Glutamatergic neuron (in vitro differentiated cells): ENCODE data around the gene TRAPPC3. TPM values are rescaled to one million over a fixed set of nuclear protein-coding genes. Genes with fewer than 3 reads are reported as not detected.

Source experiments
- DNase-seq: peaks from one replicate; pipeline ENCODE4 v3.0.0; 2022
- H3K27ac Mint-ChIP-seq: one replicate; pipeline ENCODE4 v1.8.0; 2020; ENCODE audit warnings: mild to moderate bottlenecking, mixed read lengths, inconsistent platforms; ENCODE audit not compliant: unreplicated experiment
- H3K27me3 Mint-ChIP-seq: one replicate; pipeline ENCODE4 v1.8.0; 2020; ENCODE audit warnings: mild to moderate bottlenecking, moderate library complexity, mixed read lengths, inconsistent platforms; ENCODE audit not compliant: unreplicated experiment
- H3K36me3 Mint-ChIP-seq: one replicate; pipeline ENCODE4 v1.8.0; 2020; ENCODE audit warnings: mild to moderate bottlenecking, mixed read lengths, inconsistent platforms; ENCODE audit not compliant: unreplicated experiment
- H3K4me1 Mint-ChIP-seq: one replicate; pipeline ENCODE4 v1.8.0; 2020; ENCODE audit warnings: mild to moderate bottlenecking, low read depth, mixed read lengths, inconsistent platforms; ENCODE audit not compliant: unreplicated experiment
- H3K4me3 Mint-ChIP-seq: one replicate; pipeline ENCODE4 v1.8.0; 2020; ENCODE audit warnings: mild to moderate bottlenecking, mixed read lengths, inconsistent platforms; ENCODE audit not compliant: unreplicated experiment
- H3K9me3 Mint-ChIP-seq: one replicate; pipeline ENCODE4 v1.8.0; 2020; ENCODE audit warnings: mild to moderate bottlenecking, moderate library complexity, mixed read lengths, inconsistent platforms; ENCODE audit not compliant: unreplicated experiment
- total RNA-seq: library from RNA; stranded (reverse); fragmentation: NEBNext Ultra II Directional; extraction: Animal tissue kit (Norgen Biotek cat#: 25700); gene quantifications from one replicate; pipeline ENCODE4 v1.2.1, GENCODE V29; 2021; ENCODE audit not compliant: unreplicated experiment
- TF ChIP-seq, protein P1 (sequence below): fragments of 200-600 bp; sonication (generic); IDR thresholded peaks from one replicate; pipeline ENCODE4 v1.5.0; 2021; ENCODE audit not compliant: partially characterized antibody, unreplicated experiment

The TRAPPC3 gene
- total RNA-seq, 1 donor from 2014 or later = 30.0 TPM

DNA sequence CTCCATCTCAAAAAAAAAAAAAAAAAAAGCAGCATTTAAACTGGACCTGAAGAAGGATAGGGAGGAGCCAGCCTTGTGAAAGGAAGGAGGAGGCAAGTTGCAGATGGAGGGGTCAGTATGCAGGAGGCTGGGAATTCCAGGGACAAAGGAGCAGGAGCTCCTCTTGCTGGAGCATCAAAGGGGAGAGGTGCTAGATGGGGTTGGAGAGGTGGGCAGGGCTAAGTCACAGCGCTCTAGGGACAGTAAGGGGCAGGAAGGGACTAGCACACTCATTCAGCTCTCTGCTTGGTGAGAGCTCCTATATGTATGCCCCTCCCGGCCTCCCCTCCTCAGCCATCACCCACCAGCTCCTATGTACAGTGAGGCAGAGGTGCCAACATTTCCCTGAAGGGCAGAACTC lies 33.4 kb upstream of the TRAPPC3 start:
- Mint-ChIP-seq H3K4me3 (no peak overlapping the region), H3K27me3 (peaks cover 9% of the 10 kb centered on the region), H3K27ac (no peak overlapping the region), H3K4me1 (peaks cover 2% of the 10 kb centered on the region), H3K36me3 (no peaks in the 10 kb centered on the region), H3K9me3 (peaks cover 6% of the 10 kb centered on the region)
- TF ChIP-seq, protein P1, sequence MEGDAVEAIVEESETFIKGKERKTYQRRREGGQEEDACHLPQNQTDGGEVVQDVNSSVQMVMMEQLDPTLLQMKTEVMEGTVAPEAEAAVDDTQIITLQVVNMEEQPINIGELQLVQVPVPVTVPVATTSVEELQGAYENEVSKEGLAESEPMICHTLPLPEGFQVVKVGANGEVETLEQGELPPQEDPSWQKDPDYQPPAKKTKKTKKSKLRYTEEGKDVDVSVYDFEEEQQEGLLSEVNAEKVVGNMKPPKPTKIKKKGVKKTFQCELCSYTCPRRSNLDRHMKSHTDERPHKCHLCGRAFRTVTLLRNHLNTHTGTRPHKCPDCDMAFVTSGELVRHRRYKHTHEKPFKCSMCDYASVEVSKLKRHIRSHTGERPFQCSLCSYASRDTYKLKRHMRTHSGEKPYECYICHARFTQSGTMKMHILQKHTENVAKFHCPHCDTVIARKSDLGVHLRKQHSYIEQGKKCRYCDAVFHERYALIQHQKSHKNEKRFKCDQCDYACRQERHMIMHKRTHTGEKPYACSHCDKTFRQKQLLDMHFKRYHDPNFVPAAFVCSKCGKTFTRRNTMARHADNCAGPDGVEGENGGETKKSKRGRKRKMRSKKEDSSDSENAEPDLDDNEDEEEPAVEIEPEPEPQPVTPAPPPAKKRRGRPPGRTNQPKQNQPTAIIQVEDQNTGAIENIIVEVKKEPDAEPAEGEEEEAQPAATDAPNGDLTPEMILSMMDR = no peak
- DNase-seq = no peak

DNA sequence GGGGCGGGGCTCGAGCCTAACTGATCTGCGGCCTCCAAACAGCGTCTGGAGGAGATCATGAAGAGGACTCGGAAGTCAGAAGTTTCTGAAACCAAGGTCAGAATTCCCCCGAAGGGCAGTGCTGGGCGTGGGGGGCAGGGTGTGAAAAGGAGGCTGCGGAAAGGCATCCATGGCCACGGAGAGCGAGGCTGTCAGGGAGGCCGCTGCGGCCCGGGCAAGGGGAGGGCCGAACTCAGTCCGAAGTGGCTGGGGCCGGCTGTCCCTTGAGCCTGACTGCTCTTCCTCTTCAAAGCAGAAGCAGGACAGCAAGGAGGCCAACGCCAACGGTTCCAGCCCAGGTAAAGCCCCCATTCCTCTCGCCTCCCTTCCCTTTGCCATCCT lies 29.9 kb upstream of the TRAPPC3 start:
- TF ChIP-seq, protein P1 = no peak

DNA sequence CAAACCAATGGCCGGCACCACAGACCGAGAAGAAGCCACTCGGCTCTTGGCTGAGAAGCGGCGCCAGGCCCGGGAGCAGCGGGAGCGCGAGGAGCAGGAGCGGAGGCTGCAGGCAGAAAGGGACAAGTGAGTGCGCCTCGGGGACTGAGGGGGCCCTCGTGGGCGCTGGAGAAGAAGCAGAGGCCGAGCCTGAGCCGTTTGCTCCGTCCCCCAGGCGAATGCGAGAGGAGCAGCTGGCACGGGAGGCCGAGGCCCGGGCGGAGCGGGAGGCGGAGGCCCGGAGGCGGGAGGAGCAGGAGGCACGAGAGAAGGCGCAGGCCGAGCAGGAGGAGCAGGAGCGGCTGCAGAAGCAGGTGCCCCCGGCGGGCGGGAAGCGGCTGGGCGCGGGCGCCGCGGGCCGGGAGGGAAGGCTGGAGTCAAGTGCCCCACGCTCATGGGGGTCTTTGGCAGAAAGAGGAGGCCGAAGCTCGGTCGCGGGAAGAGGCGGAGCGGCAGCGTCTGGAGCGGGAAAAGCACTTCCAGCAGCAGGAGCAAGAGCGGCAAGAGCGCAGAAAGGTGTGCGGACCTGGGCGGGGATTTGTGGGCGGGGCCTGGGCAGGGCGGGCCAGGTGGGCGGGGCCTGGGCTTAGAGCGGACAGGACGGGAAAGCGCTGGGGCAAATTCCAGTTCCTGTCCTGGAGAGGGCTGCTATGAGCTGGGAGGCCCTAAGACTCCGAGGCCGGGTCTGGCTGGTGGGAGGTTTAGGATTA lies 29.4 kb upstream of the TRAPPC3 start:
- no peak overlapping the region for H3K27ac Mint-ChIP-seq
- H3K4me3 Mint-ChIP-seq = no peak overlapping the region
- peak; percentile 59 for DNase-seq

More for the DNA sequence above, 29.9 kb upstream of the TRAPPC3 start:
- peaks cover 8% of the 10 kb centered on the region for H3K9me3 Mint-ChIP-seq
- no peak overlapping the region for H3K4me3 Mint-ChIP-seq
- H3K36me3 Mint-ChIP-seq = no peaks in the 10 kb centered on the region
- peaks cover 9% of the 10 kb centered on the region for H3K4me1 Mint-ChIP-seq
- H3K27me3 Mint-ChIP-seq = peaks cover 9% of the 10 kb centered on the region
- no peak overlapping the region for H3K27ac Mint-ChIP-seq
- no peak for DNase-seq

DNA sequence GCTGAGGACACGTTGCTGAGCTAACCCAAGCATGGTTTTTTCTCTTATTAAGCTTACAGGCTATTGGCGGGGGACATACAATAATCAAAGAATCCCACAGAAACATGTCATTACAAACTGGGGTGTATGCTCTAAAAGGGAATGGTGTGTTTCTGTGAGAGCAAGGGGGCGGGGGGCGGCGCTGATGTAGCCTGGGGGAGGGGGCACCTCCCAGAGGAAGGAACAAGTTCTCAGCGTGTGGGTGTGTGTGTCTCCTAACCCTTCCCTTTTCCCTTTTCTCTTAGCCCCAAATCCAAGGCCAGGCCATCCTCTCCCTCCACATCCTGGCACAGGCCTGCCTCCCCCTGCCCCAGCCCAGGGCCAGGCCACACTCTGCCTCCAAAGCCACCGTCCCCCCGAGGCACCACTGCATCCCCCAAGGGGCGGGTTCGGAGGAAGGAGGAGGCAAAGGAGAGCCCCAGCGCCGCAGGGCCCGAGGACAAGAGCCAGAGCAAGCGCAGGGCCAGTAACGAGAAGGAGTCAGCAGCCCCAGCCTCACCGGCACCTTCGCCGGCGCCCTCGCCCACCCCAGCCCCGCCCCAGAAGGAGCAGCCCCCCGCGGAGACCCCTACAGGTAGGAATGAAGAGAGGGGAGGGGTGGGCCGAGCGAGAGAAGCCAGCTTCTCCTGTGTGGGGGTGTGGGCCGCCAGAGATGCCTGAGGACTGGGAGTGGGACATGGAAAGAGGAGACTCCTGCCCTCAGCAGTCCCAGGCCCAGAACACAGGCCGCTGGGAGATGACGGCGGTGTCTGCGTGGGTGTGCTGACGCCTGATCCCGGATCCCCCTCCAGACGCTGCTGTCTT lies 28.5 kb upstream of the TRAPPC3 start:
- no peak overlapping the region for H3K4me3 Mint-ChIP-seq
- peak; percentile 39 for DNase-seq
- no peak overlapping the region for H3K27ac Mint-ChIP-seq

More for the DNA sequence above, 29.4 kb upstream of the TRAPPC3 start:
- Mint-ChIP-seq H3K27me3 (peaks cover 9% of the 10 kb centered on the region), H3K9me3 (peaks cover 9% of the 10 kb centered on the region), H3K36me3 (no peaks in the 10 kb centered on the region), H3K4me1 (peaks cover 10% of the 10 kb centered on the region)
- TF ChIP-seq, protein P1 = no peak

More for the DNA sequence above, 28.5 kb upstream of the TRAPPC3 start:
- H3K27me3 Mint-ChIP-seq = peaks cover 3% of the 10 kb centered on the region
- H3K9me3 Mint-ChIP-seq = peaks cover 7% of the 10 kb centered on the region
- H3K4me1 Mint-ChIP-seq = peaks cover 10% of the 10 kb centered on the region
- no peaks in the 10 kb centered on the region for H3K36me3 Mint-ChIP-seq
- TF ChIP-seq, protein P1 = no peak
